GM12878 (cell line): ENCODE data around the gene COQ2. TPM values are rescaled to one million over a fixed set of nuclear protein-coding genes. Genes with fewer than 3 reads are reported as not detected.

Experiments
- ATF3 ChIP-seq: IDR thresholded peaks from 2 replicates; pipeline ENCODE4 v1.6.1; 2011; ENCODE audit warnings: low read depth, mild to moderate bottlenecking, low read length, moderate library complexity, borderline replicate concordance; ENCODE audit errors: extremely low read depth
- ATF7 ChIP-seq: fragments of 450-650 bp; IDR thresholded peaks from 2 replicates; pipeline ENCODE4 v1.6.1; 2016; ENCODE audit warnings: low read depth, mild to moderate bottlenecking
- CBFB ChIP-seq: IDR thresholded peaks from 2 replicates; pipeline ENCODE4 v1.6.1; 2016; ENCODE audit warnings: antibody characterized with exemption, low read depth
- CUX1 ChIP-seq: IDR thresholded peaks from 2 replicates; pipeline ENCODE4 v1.6.1; 2012; ENCODE audit warnings: improper control_type of control experiment, low read depth, low read length; ENCODE audit not compliant: insufficient replicate concordance
- E2F4 ChIP-seq: IDR thresholded peaks from 2 replicates; pipeline ENCODE4 v1.6.1; 2012; ENCODE audit warnings: low read depth, low read length, improper control_type of control experiment
- FOXM1 ChIP-seq: IDR thresholded peaks from 2 replicates; pipeline ENCODE4 v1.6.1; 2012; ENCODE audit warnings: low read depth, mild to moderate bottlenecking, inconsistent platforms, low read length, moderate library complexity
- JUNB ChIP-seq: IDR thresholded peaks from 2 replicates; pipeline ENCODE4 v1.6.1; 2016; ENCODE audit warnings: antibody characterized with exemption, mild to moderate bottlenecking
- NFXL1 ChIP-seq: fragments of 450-650 bp; IDR thresholded peaks from 2 replicates; pipeline ENCODE4 v1.6.1; 2017; ENCODE audit warnings: antibody characterized with exemption, mild to moderate bottlenecking, borderline replicate concordance
- PKNOX1 ChIP-seq: fragments of 450-650 bp; IDR thresholded peaks from 2 replicates; pipeline ENCODE4 v1.6.1; 2016; ENCODE audit warnings: mild to moderate bottlenecking
- POLR2AphosphoS5 ChIP-seq: IDR thresholded peaks from 2 replicates; pipeline ENCODE4 v1.6.1; 2011; ENCODE audit warnings: mild to moderate bottlenecking, low read length, inconsistent platforms
- POU2F2 ChIP-seq: IDR thresholded peaks from 3 replicates; pipeline ENCODE4 v1.6.1; 2011; ENCODE audit warnings: low read depth, mild to moderate bottlenecking, low read length, borderline replicate concordance
- RELB ChIP-seq: fragments of 450-650 bp; IDR thresholded peaks from 2 replicates; pipeline ENCODE4 v1.6.1; 2017; ENCODE audit warnings: low read depth, mild to moderate bottlenecking, moderate library complexity
- TAF1 ChIP-seq: IDR thresholded peaks from 2 replicates; pipeline ENCODE4 v1.6.1; 2011; ENCODE audit warnings: mild to moderate bottlenecking, low read depth, low read length, borderline replicate concordance
- ZNF24 ChIP-seq: fragments of 450-650 bp; IDR thresholded peaks from 2 replicates; pipeline ENCODE4 v1.6.1; 2017; ENCODE audit warnings: antibody characterized with exemption, mild to moderate bottlenecking
- ZNF687 ChIP-seq: fragments of 450-650 bp; IDR thresholded peaks from 2 replicates; pipeline ENCODE4 v1.6.1; 2017; ENCODE audit warnings: mild to moderate bottlenecking, moderate library complexity
- polyA plus RNA-seq, 11 experiments: library from polyadenylated mRNA; depleted of rRNA in 4 of 11; unstranded in 6 of 11; stranded (reverse) in 5 of 11; fragments of >200 nt; fragmentation: Nextera tagmentation in 4 of 11; fragmentation: Illumina TruSeq in 1 of 11; extraction: Ambion mirVana in 4 of 11; extraction: Trizol in 1 of 11; gene quantifications; 1 replicate in 1 of 11; 2 replicates in 10 of 11; pipeline versions ENCODE4 v1.2.1 to v1.2.3, GENCODE V29; 2011 to 2016; ENCODE audit warnings: inconsistent platforms in 2 of 11, missing spikeins in 2 of 11, low read depth in 1 of 11
- total RNA-seq, 4 experiments: library from RNA; depleted of rRNA in 3 of 4; stranded (reverse); fragments of >200 nt in 3 of 4; fragmentation: Illumina TruSeq in 1 of 4; extraction: Trizol in 1 of 4; gene quantifications; 2 replicates each; pipeline versions ENCODE4 v1.2.1 to v1.2.3, GENCODE V29; 2013 to 2021

The COQ2 gene
- total and polyA plus RNA-seq, 10 of the 15 experiments (the other 5 are each of a cell fraction or from before 2014, with no cell fraction given) = 5.0 to 46.7 (median 19.1) TPM

GRCh38 chr4:83276299-83277040, 8.1 kb downstream of the COQ2 start (continued):
- TF ChIP-seq CBFB (peak; percentile 39; the same call in 1 of the 2 replicates), ATF7 (peak; percentile 64), ZNF687 (no peak), JUNB (peak; percentile 59; the same call in 1 of the 2 replicates), TAF1 (no peak), NFXL1 (no peak), RELB (peak; percentile 57; the same call in 1 of the 2 replicates), E2F4 (no peak), FOXM1 (peak; percentile 53; the same call in 1 of the 2 replicates), POLR2AphosphoS5 (no peak), POU2F2 (peak; percentile 96), CUX1 (peak; percentile 58), ZNF24 (0 out of 2 replicates have a peak, but pooled peaks have one; percentile 64), ATF3 (no peak), PKNOX1 (peak; percentile 61)
